NCI-H1417 treated with DMSO at 0.1 percent for 48 hours (cell line): ENCODE measurements around the gene MBOAT1.

ENCODE experiments used
- DNase-seq: peaks from one replicate; lab custom pipeline; 2025; lab: John Stamatoyannopoulos, UW

MBOAT1 gene

GRCh38 chr6:20234136-20234535 lies 21.9 kb upstream of the MBOAT1 start:
- no peak for DNase-seq

- DNase-seq = no peak
These were observed 20.9 kb upstream of the MBOAT1 start for GRCh38 chr6:20233007-20233730.

DNA sequence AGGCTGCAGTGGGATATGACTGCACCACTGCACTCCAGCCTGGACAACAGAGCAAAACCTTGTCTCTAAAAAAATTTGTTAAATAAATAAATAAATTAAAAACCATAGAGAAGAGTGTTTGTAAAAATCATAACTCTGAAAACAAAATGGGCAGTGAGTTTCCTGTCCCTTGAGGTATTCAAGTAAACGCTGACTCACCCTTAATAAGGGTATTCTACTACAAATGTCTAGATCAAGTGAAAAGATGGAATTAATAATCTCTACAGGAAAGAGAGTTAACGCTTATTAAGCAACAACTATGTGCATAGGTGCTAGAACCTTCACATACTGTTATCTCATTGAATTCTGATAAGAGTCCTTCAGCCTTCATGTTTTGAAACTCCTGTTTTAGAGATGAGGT lies 19.9 kb upstream of the MBOAT1 start:
- DNase-seq = no peak

- DNase-seq = no peak
These were observed 18.3 kb upstream of the MBOAT1 start for GRCh38 chr6:20230401-20231119.

DNA sequence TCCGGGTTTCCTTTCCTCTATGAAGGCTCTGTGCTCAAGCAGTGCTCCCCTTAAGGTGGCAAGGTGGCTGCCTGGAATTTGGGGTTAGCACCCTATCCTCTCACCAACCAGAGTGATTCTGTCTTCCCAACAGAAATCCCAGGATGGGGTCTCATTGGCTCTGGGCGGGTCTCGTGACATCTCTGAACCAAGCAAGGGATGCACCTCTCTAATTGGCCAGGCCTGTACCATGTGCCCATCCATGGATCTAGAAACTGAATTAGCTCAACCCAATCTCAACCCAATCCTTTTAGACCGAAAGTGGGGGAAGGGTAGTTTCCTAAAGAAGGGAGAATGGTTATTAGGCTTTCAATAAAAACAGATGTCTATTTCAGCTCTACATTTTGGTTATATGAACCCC lies 17.6 kb upstream of the MBOAT1 start:
- no peak for DNase-seq

DNA sequence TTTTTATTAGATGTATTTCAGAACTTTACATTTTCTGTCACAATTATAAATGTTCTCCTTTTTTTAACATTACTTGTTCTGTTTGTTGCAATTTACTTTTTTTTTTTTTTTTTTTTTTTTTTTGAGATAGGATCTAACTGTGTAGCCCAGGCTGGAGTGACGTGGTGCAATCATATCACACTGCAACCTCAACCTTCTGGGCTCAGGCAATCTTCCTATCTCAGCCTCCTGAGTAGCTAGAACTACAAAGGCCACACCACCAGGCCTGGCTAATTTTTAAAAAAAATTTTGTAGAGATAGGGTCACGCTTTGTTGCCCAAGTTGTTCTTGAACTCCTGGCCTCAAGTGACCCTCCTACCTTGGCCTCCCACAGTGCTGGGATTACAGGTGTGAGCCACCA lies 15.1 kb upstream of the MBOAT1 start:
- no peak for DNase-seq

DNA sequence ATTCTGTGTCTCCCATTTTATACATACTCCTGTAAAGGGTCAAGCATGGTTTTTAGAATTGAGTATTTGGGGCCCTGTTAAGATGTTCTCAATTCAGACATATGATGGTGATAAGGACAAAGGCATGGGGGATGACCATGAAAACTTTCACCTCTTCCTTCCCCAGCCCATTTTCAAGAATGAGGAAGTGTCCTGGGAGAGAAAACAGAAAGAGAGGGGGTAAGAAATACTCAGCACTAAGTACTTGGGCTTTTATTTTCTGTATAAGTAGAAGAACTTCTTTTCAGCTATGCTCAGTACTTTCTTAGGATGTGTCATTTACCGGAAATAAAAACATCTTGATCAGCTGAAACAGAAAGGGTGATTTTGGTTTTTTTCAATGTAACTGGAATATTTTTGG lies 10.9 kb upstream of the MBOAT1 start:
- no peak for DNase-seq

GRCh38 chr6:20221421-20221820 lies 9.2 kb upstream of the MBOAT1 start:
- no peak for DNase-seq

GRCh38 chr6:20220359-20220758 lies 8.1 kb upstream of the MBOAT1 start:
- DNase-seq = no peak

DNA sequence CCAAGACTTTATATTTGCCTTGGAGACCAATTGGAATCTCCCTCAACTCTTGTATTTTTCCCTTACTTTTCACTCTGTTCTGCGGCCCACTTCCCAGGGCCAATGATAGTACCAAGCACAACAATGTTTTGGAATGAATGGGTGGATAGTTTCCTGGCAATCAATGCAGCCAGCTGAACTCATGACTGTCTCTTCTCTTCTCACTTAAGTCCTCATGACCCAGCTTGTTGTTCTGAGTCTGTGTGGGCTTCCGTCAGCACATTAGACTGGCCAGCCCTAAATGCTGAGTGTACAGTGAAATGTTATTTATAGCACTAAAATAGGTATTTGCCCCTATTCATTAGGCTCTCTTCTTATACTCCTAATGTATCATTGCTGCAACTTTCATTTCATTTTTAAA lies 5.6 kb upstream of the MBOAT1 start:
- no peak for DNase-seq

- no peak for DNase-seq
These were observed 5.1 kb upstream of the MBOAT1 start for GRCh38 chr6:20217324-20217855.

GRCh38 chr6:20215310-20215709 lies 3.0 kb upstream of the MBOAT1 start:
- no peak for DNase-seq

DNA sequence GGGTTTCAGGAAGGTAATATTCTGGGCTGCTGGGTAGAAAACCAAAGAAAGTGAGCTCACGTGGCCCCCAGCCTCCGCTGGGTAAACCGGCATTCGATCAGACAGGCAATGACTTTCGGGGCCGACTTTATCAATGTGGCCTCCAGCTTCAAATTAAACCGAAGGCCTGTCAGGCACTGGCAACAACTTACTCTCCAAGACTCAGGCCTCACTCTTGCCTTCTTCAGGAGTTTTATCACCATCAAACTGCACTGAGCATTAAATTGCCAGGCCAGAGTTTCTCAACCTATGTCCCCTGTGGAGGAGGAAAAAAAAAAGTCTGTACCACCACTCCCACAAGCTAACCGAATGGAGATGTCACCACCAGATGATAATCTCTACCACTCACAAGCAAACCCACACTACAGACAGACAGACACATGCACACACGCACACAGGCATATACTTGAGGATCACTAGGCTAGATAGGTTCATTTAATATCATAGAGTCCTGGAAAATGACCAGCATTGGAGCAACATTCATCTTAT lies 1.1 kb upstream of the MBOAT1 start:
- DNase-seq = no peak

GRCh38 chr6:20211941-20212391 lies 303 bp downstream of the MBOAT1 start:
- no peak for DNase-seq

DNA sequence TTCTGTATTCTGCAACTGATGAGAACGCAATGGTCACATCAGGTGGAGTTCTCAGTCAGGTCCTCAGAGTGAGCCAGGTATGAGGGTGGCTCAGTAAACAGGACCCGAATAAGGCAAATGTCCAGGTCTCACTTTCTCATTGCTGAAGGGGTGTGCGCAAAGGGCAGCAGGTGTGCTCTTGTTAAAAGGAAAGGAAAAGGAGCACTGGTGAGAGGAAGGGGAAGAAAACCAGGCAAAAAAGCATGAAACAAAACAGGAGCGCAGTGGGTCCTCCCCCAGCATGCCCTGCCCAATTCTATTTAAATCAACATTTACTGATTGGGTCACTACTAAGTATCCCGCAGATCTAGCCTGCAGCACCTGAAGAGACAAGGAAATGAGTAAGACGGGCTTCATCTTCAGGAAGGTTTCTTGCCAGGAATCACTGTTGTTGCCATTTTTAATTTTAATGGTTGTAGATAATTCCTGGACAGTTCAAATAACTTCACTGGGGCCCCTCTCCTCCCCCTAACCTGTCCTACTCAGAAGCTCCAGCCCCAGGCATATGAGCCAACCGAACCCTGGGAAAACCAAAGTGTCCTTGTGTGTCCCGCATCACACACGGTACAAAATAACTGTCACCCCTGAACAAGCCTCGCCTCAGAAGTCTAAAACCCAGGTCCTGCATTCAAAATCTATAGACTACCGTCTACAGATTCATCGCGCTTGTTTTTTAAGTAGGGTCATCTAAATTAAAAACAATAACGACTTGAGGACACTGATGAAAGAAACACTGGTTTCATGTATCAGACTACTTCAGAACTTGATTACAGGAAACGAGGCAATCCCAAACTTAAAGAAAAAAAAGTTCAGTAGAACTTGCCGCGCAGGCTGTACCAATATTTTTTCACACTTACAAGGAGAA lies 980 bp downstream of the MBOAT1 start:
- DNase-seq = no peak

DNA sequence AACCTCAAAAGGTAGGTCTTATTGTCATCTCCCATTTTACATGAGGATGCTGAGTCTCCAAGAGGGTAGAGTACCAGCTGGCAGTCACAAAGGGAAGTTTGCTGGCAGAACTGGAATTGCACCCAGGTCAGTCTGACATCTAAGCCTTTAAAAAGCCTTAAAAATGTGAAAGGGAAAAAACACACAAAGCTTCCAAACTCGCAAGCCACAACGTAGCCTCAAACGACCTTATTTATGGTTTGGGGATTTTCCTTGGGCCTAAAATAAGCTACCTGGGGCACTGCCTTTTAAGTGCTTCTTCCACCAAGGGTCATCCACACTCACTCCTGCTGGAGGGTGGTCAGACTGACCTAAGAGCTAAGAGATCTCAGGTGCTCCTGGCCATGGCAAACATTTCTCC lies 2.1 kb downstream of the MBOAT1 start:
- DNase-seq = no peak

GRCh38 chr6:20208687-20209378 lies 3.4 kb downstream of the MBOAT1 start:
- DNase-seq = no peak

- DNase-seq = no peak
These were observed 5.2 kb downstream of the MBOAT1 start for GRCh38 chr6:20207088-20207418.

DNA sequence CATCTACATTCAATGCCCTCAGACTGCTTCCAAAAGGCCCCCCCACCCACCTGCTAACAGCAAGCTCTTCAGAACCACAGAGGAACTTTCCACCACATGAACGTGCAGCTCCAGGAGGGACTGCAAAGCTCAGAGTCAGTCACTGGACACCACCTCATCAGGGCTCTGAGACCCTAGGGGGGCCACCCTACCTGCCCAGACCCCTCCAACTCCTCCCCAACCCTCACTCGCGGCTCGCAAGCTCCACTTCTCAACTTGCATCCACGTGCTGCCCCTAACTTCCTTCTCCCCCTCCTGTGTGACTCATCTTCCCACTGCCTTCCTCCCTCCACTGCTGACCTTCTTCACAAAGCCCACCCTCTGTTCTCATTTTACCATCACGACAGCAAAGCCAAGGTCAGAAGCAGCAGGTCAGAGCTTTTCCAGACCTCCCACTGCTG lies 6.5 kb downstream of the MBOAT1 start:
- DNase-seq = no peak

GRCh38 chr6:20204512-20204894 lies 7.8 kb downstream of the MBOAT1 start:
- no peak for DNase-seq
